Brain microvascular endothelial cell (primary cell): ENCODE results near the gene PTPN18.
A peak's percentile ranks its signal among the peaks of the same experiment; 100 is the strongest.

Experiments
- DNase-seq: peaks from one replicate; pipeline ENCODE4 v3.0.0-alpha.2; 2020
- H3K27ac ChIP-seq: fragments of 250-450 bp; sonication (Bioruptor Pico); 2 replicates; pipeline ENCODE4 v1.5.1; 2020; ENCODE audit warnings: mild to moderate bottlenecking, moderate library complexity
- H3K27me3 ChIP-seq: fragments of 250-450 bp; sonication (Bioruptor Pico); replicated peaks from 2 replicates; pipeline ENCODE4 v1.5.1; 2020; ENCODE audit warnings: mild to moderate bottlenecking
- H3K36me3 ChIP-seq: fragments of 250-450 bp; sonication (Bioruptor Pico); replicated peaks from 2 replicates; pipeline ENCODE4 v1.5.1; 2020; ENCODE audit warnings: mild to moderate bottlenecking
- H3K4me3 ChIP-seq: 2 replicates; pipeline ENCODE4 v1.5.1; 2011; ENCODE audit warnings: low read depth, mild to moderate bottlenecking, control low read depth, low read length, moderate library complexity
- in situ Hi-C: cut with HindIII; loops from 2 replicates; pipeline ENCODE4 v1.10.0; 2017; ENCODE audit warnings: low sequenced_read_pairs, low pct_ligation_motif_present
- TF ChIP-seq, protein P1 (sequence below): IDR thresholded peaks from 2 replicates; pipeline ENCODE4 v1.5.1; 2011; ENCODE audit warnings: low read depth, mild to moderate bottlenecking, moderate library complexity, low read length, control low read depth, inconsistent platforms; ENCODE audit errors: missing control alignments

PTPN18 gene

DNA sequence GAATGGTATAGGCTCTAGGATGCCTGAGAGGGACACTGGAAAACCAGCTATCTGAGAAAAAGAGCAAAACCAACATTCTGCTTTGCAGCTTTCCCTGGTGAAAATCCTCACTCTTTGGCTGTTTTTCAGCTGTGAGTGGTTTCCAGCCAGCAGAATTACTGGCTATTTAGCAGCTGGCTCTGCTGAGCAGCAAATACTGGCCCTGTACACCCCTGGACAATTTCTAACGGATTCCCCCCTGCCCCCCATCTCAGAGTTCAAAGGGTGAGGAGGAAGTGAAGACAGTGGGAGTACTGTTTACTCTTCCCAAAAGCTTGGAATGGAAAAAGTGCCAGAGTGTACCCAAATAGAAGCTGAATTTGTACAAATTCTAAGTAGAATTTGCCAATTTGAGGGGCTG, 39.3 kb upstream of the PTPN18 start:
- in situ Hi-C loops = no loop called here
- no peak for DNase-seq
- TF ChIP-seq, protein P1, sequence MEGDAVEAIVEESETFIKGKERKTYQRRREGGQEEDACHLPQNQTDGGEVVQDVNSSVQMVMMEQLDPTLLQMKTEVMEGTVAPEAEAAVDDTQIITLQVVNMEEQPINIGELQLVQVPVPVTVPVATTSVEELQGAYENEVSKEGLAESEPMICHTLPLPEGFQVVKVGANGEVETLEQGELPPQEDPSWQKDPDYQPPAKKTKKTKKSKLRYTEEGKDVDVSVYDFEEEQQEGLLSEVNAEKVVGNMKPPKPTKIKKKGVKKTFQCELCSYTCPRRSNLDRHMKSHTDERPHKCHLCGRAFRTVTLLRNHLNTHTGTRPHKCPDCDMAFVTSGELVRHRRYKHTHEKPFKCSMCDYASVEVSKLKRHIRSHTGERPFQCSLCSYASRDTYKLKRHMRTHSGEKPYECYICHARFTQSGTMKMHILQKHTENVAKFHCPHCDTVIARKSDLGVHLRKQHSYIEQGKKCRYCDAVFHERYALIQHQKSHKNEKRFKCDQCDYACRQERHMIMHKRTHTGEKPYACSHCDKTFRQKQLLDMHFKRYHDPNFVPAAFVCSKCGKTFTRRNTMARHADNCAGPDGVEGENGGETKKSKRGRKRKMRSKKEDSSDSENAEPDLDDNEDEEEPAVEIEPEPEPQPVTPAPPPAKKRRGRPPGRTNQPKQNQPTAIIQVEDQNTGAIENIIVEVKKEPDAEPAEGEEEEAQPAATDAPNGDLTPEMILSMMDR = no peak
- Histone ChIP-seq H3K4me3 (no peak overlapping the region), H3K27ac (no peak overlapping the region), H3K27me3 (no peaks in the 10 kb centered on the region), H3K36me3 (no peaks in the 10 kb centered on the region)

- no peak overlapping the region for H3K4me3 ChIP-seq
- TF ChIP-seq, protein P1 = no peak
- H3K27ac ChIP-seq = no peak overlapping the region
- H3K36me3 ChIP-seq = no peaks in the 10 kb centered on the region
- H3K27me3 ChIP-seq = no peaks in the 10 kb centered on the region
- DNase-seq = no peak
- in situ Hi-C loops = no loop called here
Observed at GRCh38 chr2:130318906-130319305, 37.0 kb upstream of the PTPN18 start.

GRCh38 chr2:130319536-130319935, 36.3 kb upstream of the PTPN18 start:
- TF ChIP-seq, protein P1 = no peak
- Histone ChIP-seq H3K27me3 (no peaks in the 10 kb centered on the region), H3K4me3 (no peak overlapping the region), H3K36me3 (no peaks in the 10 kb centered on the region), H3K27ac (no peak overlapping the region)
- in situ Hi-C loops = no loop called here
- no peak for DNase-seq

DNA sequence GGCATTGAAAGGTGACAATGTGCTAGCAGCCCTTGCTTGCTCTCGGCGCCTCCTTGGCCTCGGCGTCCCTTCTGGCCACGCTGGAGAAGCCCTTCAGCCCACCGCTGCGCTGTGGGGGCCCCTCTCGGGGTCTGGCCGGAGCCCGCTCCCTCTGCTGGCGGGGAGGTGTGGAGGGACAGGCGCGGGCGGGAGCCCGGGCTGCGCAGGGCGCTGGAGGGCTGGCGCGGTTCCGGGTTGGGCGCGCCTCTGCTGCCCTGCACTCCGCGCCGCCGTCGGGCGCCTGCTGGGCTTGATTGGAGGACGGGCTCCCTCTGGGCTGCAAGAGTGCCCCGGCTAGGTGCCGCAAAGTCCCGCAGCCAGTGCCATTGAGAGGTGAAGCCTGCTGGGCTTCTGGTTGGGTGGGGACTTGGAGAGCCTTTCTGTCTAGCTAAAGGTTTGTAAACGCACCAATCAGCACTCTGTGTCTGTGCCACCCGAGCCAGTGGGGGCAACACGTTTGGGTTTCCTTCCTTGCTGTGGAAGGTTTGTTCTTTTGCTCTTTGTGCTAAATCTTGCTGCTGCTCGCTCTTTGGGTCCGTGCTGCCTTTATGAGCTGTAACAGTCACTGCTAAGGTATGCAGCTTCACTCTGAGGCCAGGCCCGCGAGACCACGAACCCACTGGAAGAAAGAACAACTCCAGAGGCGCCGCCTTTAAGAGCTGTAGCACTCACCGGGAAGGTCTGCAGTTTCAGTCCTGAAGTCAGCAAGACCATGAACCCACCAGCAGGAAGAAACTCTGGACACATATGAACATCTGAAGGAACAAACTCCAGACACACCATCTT, 27.9 kb upstream of the PTPN18 start:
- Histone ChIP-seq H3K4me3 (no peak overlapping the region), H3K36me3 (no peaks in the 10 kb centered on the region), H3K27me3 (peaks cover 3% of the 10 kb centered on the region), H3K27ac (no peak overlapping the region)
- DNase-seq = peak; percentile 78
- in situ Hi-C loops = no loop called here
- TF ChIP-seq, protein P1 = no peak

DNA sequence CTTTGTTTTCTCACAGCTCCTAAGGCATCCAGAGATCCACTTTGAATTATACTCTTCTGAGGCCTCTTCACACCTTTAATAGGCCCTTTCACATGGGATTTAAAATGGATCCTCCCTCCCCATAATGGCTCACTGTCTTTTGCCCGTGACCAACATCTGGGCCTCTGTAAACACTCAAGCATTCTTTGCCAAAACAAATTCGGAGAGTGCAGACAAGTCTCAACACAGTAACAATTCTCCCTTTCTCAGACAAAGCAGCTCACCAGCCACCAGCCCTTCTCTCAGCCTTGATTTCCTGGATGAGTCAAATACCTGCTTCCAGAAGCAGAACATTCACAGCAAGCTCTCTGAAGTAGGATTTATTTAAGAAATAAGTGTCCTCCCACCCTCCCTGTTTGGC, 27.1 kb upstream of the PTPN18 start:
- DNase-seq = no peak
- no peak overlapping the region for H3K27ac ChIP-seq
- in situ Hi-C loops = no loop called here

More for the DNA sequence above, 27.1 kb upstream of the PTPN18 start:
- TF ChIP-seq, protein P1 = no peak
- H3K36me3 ChIP-seq = no peaks in the 10 kb centered on the region
- H3K27me3 ChIP-seq = peaks cover 3% of the 10 kb centered on the region
- H3K4me3 ChIP-seq = no peak overlapping the region
